Left ventricle myocardium inferior (tissue), 1 donor: ENCODE results near the gene FPR3. TPM values are rescaled to one million over a fixed set of nuclear protein-coding genes. Genes with fewer than 3 reads are reported as not detected.

Experiments
- DNase-seq: peaks from one replicate; pipeline ENCODE4 v3.0.0-alpha.2; 2020
- H3K27ac ChIP-seq: fragments of 200-600 bp; replicated peaks from 2 replicates; pipeline ENCODE4 v1.8.0; 2021
- H3K27me3 ChIP-seq: fragments of 200-600 bp; 2 replicates; pipeline ENCODE4 v1.8.0; 2021; ENCODE audit warnings: low read depth
- H3K36me3 ChIP-seq: fragments of 200-600 bp; 2 replicates; pipeline ENCODE4 v1.8.0; 2021
- H3K4me1 ChIP-seq: fragments of 200-600 bp; 2 replicates; pipeline ENCODE4 v1.8.0; 2021
- H3K4me3 ChIP-seq: fragments of 200-600 bp; 2 replicates; pipeline ENCODE4 v1.8.0; 2021; ENCODE audit warnings: mild to moderate bottlenecking, moderate library complexity
- H3K9me3 ChIP-seq: fragments of 200-600 bp; replicated peaks from 2 replicates; pipeline ENCODE4 v1.8.0; 2021
- CTCF ChIP-seq: fragments of 200-600 bp; IDR thresholded peaks from 2 replicates; pipeline ENCODE4 v1.8.0; 2021; ENCODE audit warnings: antibody characterized with exemption, mild to moderate bottlenecking, borderline replicate concordance
- intact Hi-C: fragments of 100-400 bp; cut with micrococcal nuclease; formaldehyde crosslinking; loops from one replicate; pipeline ENCODE4 v1.11.0; 2022
- total RNA-seq: library from RNA; stranded (reverse); fragmentation: NEBNext Ultra II Directional; extraction: Animal tissue kit (Norgen Biotek cat#: 25700); gene quantifications from one replicate; pipeline ENCODE4 v1.2.1, GENCODE V29; 2021
- donor health status: DM: no; HTN: yes; CAD: no; lungs with severe emphysema.

FPR3 gene
- total RNA-seq, 1 donor from 2014 or later = 3.6 TPM

- intact Hi-C loops = no loop called here
- H3K27ac ChIP-seq = no peak overlapping the region
- no peaks in the 10 kb centered on the region for H3K4me1 ChIP-seq
Measured at GRCh38 chr19:51820011-51820410, 25.1 kb downstream of the FPR3 start.

GRCh38 chr19:51820831-51821446 lies 26.0 kb downstream of the FPR3 start:
- no peak for DNase-seq

More at GRCh38 chr19:51820011-51820410, 25.1 kb downstream of the FPR3 start:
- no peak for TF ChIP-seq CTCF
- H3K9me3 ChIP-seq = no peaks in the 10 kb centered on the region
- no peak overlapping the region for H3K4me3 ChIP-seq
- no peak for DNase-seq
- no peaks in the 10 kb centered on the region for H3K27me3 ChIP-seq
- no peaks in the 10 kb centered on the region for H3K36me3 ChIP-seq

GRCh38 chr19:51821456-51821855 lies 26.5 kb downstream of the FPR3 start:
- Histone ChIP-seq H3K4me3 (no peak overlapping the region), H3K4me1 (no peaks in the 10 kb centered on the region), H3K36me3 (no peaks in the 10 kb centered on the region), H3K9me3 (peaks cover 3% of the 10 kb centered on the region), H3K27me3 (no peaks in the 10 kb centered on the region), H3K27ac (no peak overlapping the region)
- no peak for DNase-seq
- intact Hi-C loops = no loop called here
- TF ChIP-seq CTCF = no peak

More at GRCh38 chr19:51820831-51821446, 26.0 kb downstream of the FPR3 start:
- no peak overlapping the region for H3K27ac ChIP-seq
- no peak overlapping the region for H3K4me3 ChIP-seq
- TF ChIP-seq CTCF = no peak
- no peaks in the 10 kb centered on the region for H3K27me3 ChIP-seq
- no peaks in the 10 kb centered on the region for H3K4me1 ChIP-seq
- no peaks in the 10 kb centered on the region for H3K9me3 ChIP-seq
- no peaks in the 10 kb centered on the region for H3K36me3 ChIP-seq
- intact Hi-C loops = no loop called here

- H3K36me3 ChIP-seq = no peaks in the 10 kb centered on the region
- H3K27me3 ChIP-seq = no peaks in the 10 kb centered on the region
- H3K9me3 ChIP-seq = peaks cover 8% of the 10 kb centered on the region
- TF ChIP-seq CTCF = no peak
- H3K27ac ChIP-seq = no peak overlapping the region
- intact Hi-C loops = no loop called here
- no peaks in the 10 kb centered on the region for H3K4me1 ChIP-seq
- H3K4me3 ChIP-seq = no peak overlapping the region
- DNase-seq = no peak
Measured at GRCh38 chr19:51821921-51822320, 27.0 kb downstream of the FPR3 start.

GRCh38 chr19:51822325-51822724 lies 27.4 kb downstream of the FPR3 start:
- no peaks in the 10 kb centered on the region for H3K4me1 ChIP-seq
- no peaks in the 10 kb centered on the region for H3K36me3 ChIP-seq
- peaks cover 12% of the 10 kb centered on the region for H3K9me3 ChIP-seq
- no peak for DNase-seq
- no peaks in the 10 kb centered on the region for H3K27me3 ChIP-seq
- H3K27ac ChIP-seq = no peak overlapping the region
- no peak for TF ChIP-seq CTCF
- intact Hi-C loops = no loop called here
- H3K4me3 ChIP-seq = no peak overlapping the region
